Vagina (tissue), 2 donors: ENCODE results near the gene AURKA.
"Not testable (repeated sequence)": the region's sequence is repeated elsewhere in the genome, so short reads cannot be mapped to it uniquely, and the experiment has no call there.

Source experiments
- POLR2A ChIP-seq, 2 donors: fragments of 450-650 bp; IDR thresholded peaks; one replicate each; pipeline ENCODE4 v1.6.1; 2017; ENCODE audit warnings: antibody characterized with exemption in 2 of 2, mild to moderate bottlenecking in 2 of 2, moderate library complexity in 2 of 2
- TF ChIP-seq, protein P1 (sequence below), 3 experiments: fragments of 450-650 bp in 2 of 3; fragments of 200-600 bp in 1 of 3; sonication (generic) in 1 of 3; IDR thresholded peaks; one replicate each; pipeline ENCODE4 v1.5.1; 2017 to 2019; ENCODE audit warnings: antibody characterized with exemption in 3 of 3, mild to moderate bottlenecking in 2 of 3, moderate library complexity in 2 of 3

DNA sequence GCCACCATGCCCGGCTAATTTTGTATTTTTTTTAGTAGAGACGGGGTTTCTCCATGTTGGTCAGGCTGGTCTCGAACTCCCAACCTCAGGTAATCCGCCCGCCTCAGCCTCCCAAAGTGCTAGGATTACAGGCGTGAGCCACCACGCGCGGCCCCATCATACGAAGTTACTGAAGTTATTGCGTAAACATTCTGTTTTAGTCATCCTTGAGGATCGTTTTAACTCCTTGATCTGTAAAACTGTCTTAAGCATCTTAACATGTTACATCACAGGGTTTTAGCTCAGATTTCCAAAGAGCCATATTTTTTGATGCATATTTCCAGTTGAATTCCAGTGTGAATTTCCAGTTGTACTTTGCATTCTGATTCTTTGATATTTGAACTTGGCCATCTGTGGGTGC is 13.3 kb upstream of the AURKA start:
- TF ChIP-seq, protein P1, sequence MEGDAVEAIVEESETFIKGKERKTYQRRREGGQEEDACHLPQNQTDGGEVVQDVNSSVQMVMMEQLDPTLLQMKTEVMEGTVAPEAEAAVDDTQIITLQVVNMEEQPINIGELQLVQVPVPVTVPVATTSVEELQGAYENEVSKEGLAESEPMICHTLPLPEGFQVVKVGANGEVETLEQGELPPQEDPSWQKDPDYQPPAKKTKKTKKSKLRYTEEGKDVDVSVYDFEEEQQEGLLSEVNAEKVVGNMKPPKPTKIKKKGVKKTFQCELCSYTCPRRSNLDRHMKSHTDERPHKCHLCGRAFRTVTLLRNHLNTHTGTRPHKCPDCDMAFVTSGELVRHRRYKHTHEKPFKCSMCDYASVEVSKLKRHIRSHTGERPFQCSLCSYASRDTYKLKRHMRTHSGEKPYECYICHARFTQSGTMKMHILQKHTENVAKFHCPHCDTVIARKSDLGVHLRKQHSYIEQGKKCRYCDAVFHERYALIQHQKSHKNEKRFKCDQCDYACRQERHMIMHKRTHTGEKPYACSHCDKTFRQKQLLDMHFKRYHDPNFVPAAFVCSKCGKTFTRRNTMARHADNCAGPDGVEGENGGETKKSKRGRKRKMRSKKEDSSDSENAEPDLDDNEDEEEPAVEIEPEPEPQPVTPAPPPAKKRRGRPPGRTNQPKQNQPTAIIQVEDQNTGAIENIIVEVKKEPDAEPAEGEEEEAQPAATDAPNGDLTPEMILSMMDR (IDR thresholded peaks at IDR 0.05): not testable (repeated sequence)
- TF ChIP-seq POLR2A (IDR thresholded peaks at IDR 0.05): not testable (repeated sequence)
